PC-3 (cell line): ENCODE results near the gene TRIM62.

Source experiments
- CTCF ChIP-seq: fragments of 300-600 bp; sonication (generic); conservative IDR thresholded peaks from 2 replicates; pipeline ENCODE4 v1.5.1; 2017; ENCODE audit warnings: antibody characterized with exemption, low read depth, mild to moderate bottlenecking, low read length
- EZH2 ChIP-seq: fragments of 300-600 bp; sonication (generic); IDR thresholded peaks from one replicate; pipeline ENCODE4 v1.6.1; 2017; ENCODE audit warnings: antibody characterized with exemption, mild to moderate bottlenecking, low read length; ENCODE audit not compliant: unreplicated experiment
- EZH2phosphoT487 ChIP-seq: fragments of 300-600 bp; sonication (generic); IDR thresholded peaks from 2 replicates; pipeline ENCODE4 v1.6.1; 2018; ENCODE audit warnings: mild to moderate bottlenecking, antibody characterized with exemption, low read length, borderline replicate concordance

GRCh38 chr1:33182896-33183295, 1.1 kb upstream of the TRIM62 start:
- no peak for TF ChIP-seq CTCF
- TF ChIP-seq EZH2 = no peak
- TF ChIP-seq EZH2phosphoT487 = no peak
